Measurements from ENCODE around the gene COL18A1. TPM values are rescaled to one million over a fixed set of nuclear protein-coding genes. Genes with fewer than 3 reads are reported as not detected.

COL18A1 gene
- total RNA-seq, 4 donors from 2014 or later, result 19.3 to 121 (median 23.3) TPM

GRCh38 chr21:45450423-45451090 is 45.6 kb downstream of the COL18A1 start:
- intact Hi-C loops (cut with DNase I; ENCODE audit: low total_unique reads) (no loop called here), in situ Hi-C loops (cut with MboI; ENCODE audit: low pct_ligation_motif_present in 1 of 4, low pct_unique_long_range_greater_than_20kb in 1 of 4, low sequenced_read_pairs in 3 of 4) (loop anchor here in 2 of 4 donors (25.0 kb wide), 2 partner anchors 163 to 288 kb away; partner anchors contain the start of gene POFUT2 (in 1 of the 2))
- Histone ChIP-seq H3K27me3 (no peaks in the 10 kb centered on the region), H3K4me1 (peaks cover 0 to 15% (median 4%) of the 10 kb centered on the region in 4 donors), H3K36me3 (no peaks in the 10 kb centered on the region), H3K27ac (no peak overlapping the region), H3K4me3 (no peak overlapping the region), H3K9me3 (no peaks in the 10 kb centered on the region)
- no peak for TF ChIP-seq EP300 (IDR thresholded peaks at IDR 0.05; ENCODE audit: low read depth)
- no peak for TF ChIP-seq POLR2A (IDR thresholded peaks at IDR 0.05)
- TF ChIP-seq, protein P1, sequence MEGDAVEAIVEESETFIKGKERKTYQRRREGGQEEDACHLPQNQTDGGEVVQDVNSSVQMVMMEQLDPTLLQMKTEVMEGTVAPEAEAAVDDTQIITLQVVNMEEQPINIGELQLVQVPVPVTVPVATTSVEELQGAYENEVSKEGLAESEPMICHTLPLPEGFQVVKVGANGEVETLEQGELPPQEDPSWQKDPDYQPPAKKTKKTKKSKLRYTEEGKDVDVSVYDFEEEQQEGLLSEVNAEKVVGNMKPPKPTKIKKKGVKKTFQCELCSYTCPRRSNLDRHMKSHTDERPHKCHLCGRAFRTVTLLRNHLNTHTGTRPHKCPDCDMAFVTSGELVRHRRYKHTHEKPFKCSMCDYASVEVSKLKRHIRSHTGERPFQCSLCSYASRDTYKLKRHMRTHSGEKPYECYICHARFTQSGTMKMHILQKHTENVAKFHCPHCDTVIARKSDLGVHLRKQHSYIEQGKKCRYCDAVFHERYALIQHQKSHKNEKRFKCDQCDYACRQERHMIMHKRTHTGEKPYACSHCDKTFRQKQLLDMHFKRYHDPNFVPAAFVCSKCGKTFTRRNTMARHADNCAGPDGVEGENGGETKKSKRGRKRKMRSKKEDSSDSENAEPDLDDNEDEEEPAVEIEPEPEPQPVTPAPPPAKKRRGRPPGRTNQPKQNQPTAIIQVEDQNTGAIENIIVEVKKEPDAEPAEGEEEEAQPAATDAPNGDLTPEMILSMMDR (IDR thresholded peaks at IDR 0.05), result no peak
- no peak for TF ChIP-seq POLR2AphosphoS5 (IDR thresholded peaks at IDR 0.05)
- DNase-seq, result no peak
- 79 to 80% methylated on average over 1 to 24 of the region's 24 CpGs for WGBS, 2 donors (ENCODE audit: low coverage in 1 of 2)

DNA sequence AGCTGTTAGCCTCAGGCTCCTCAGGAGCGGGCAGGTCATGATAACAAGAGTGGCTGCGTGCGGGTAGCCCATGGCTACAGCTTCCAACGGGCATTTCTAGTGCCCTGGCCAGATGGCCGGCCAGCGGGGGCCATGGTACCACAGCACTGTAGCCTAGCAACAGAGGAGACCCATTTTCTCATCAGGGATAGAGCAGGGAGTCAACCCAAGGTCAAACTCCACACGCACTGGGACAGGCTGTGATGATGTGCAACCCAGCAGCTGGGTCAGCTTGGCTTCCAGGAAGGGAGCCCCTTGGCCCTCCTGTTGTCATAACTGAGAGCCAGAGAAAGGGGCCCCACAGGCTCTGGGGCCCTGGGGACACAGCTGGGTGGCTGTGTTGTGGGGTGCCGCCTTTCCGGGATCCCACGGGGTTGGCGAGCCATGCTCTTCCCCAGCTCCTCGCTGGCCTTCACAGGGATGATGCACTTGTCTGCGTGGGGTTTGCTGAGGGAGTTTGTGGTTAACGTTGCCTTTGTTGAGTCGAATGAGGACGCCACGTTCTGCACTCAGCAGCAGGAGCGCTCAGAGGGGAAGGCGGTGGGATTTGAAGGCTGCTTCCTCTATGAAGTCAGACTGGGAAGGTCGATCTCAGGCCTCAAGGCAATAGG is 46.3 kb downstream of the COL18A1 start:
- no peak overlapping the region for H3K27ac ChIP-seq
- 78 to 81% methylated on average over 5 to 20 of the region's 20 CpGs for WGBS, 2 donors (ENCODE audit: low coverage in 1 of 2)
- intact Hi-C loops (cut with DNase I; ENCODE audit: low total_unique reads), result no loop called here
- H3K27me3 ChIP-seq, result no peaks in the 10 kb centered on the region
- H3K9me3 ChIP-seq, result no peaks in the 10 kb centered on the region
- in situ Hi-C loops (cut with MboI; ENCODE audit: low pct_ligation_motif_present in 1 of 4, low pct_unique_long_range_greater_than_20kb in 1 of 4, low sequenced_read_pairs in 3 of 4), result loop anchor here in 2 of 4 donors (25.0 kb wide), 2 partner anchors 164 to 289 kb away; partner anchors contain the start of gene POFUT2 (in 1 of the 2)
- no peaks in the 10 kb centered on the region for H3K36me3 ChIP-seq
- no peak for TF ChIP-seq EP300 (IDR thresholded peaks at IDR 0.05; ENCODE audit: low read depth)
- TF ChIP-seq, protein P1 (IDR thresholded peaks at IDR 0.05), result no peak
- TF ChIP-seq POLR2AphosphoS5 (IDR thresholded peaks at IDR 0.05), result no peak
- TF ChIP-seq POLR2A (IDR thresholded peaks at IDR 0.05), result no peak
- peaks cover 0 to 22% (median 5%) of the 10 kb centered on the region in 4 donors for H3K4me1 ChIP-seq
- H3K4me3 ChIP-seq, result no peak overlapping the region
- no peak for DNase-seq

GRCh38 chr21:45451771-45452182 is 46.8 kb downstream of the COL18A1 start:
- Histone ChIP-seq H3K4me1 (peaks cover 0 to 22% (median 5%) of the 10 kb centered on the region in 4 donors), H3K27ac (no peak overlapping the region), H3K4me3 (no peak overlapping the region), H3K9me3 (no peaks in the 10 kb centered on the region), H3K36me3 (no peaks in the 10 kb centered on the region), H3K27me3 (no peaks in the 10 kb centered on the region)
- intact Hi-C loops (cut with DNase I; ENCODE audit: low total_unique reads), result no loop called here
- 85% methylated on average over 12 of the region's 12 CpGs; no CpG with 5 or more reads in 1 of the 2 donors for WGBS, 2 donors (ENCODE audit: low coverage in 1 of 2)
- DNase-seq, result no peak
- in situ Hi-C loops (cut with MboI; ENCODE audit: low pct_ligation_motif_present in 1 of 4, low pct_unique_long_range_greater_than_20kb in 1 of 4, low sequenced_read_pairs in 3 of 4), result loop anchor here in 2 of 4 donors (25.0 kb wide), 2 partner anchors 164 to 289 kb away; partner anchors contain the start of gene POFUT2 (in 1 of the 2)
- TF ChIP-seq EP300 (IDR thresholded peaks at IDR 0.05; ENCODE audit: low read depth) (no peak), POLR2AphosphoS5 (IDR thresholded peaks at IDR 0.05) (no peak), POLR2A (IDR thresholded peaks at IDR 0.05) (no peak)
- TF ChIP-seq, protein P1 (IDR thresholded peaks at IDR 0.05), result no peak

DNA sequence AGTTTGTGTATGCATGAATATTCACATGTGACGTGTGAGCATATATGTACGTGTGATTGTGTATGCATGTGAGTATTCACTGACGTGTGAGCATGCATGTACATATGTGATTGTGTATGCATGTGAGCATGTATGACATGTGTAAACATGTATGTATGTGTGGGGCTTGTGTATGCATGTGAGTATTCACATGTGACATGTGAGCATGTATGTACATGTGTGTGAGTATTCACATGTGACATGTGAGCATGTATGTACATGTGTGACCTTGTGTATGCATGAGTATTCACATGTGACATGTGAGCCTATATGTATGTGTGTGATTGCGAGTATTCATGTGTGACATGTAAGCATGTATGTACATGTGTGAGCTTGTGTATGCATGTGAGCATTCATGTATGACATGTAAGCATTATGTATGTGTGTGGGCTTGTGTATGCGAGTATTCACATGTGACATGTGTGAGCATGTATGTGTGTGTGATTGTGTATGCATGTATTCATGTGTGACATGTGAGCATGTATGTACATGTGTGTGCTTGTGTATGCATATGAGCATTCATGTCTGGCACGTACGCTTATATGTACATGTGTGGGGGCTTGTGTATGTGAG is 47.8 kb downstream of the COL18A1 start:
- H3K36me3 ChIP-seq, result no peaks in the 10 kb centered on the region
- H3K27ac ChIP-seq, result no peak overlapping the region
- H3K27me3 ChIP-seq, result no peaks in the 10 kb centered on the region
- 93 to 100% methylated on average over 1 to 7 of the region's 7 CpGs for WGBS, 2 donors (ENCODE audit: low coverage in 1 of 2)
- no peak for DNase-seq
- TF ChIP-seq EP300 (IDR thresholded peaks at IDR 0.05; ENCODE audit: low read depth) (no peak), POLR2A (IDR thresholded peaks at IDR 0.05) (no peak), POLR2AphosphoS5 (IDR thresholded peaks at IDR 0.05) (no peak)
- TF ChIP-seq, protein P1 (IDR thresholded peaks at IDR 0.05), result no peak
- H3K9me3 ChIP-seq, result no peaks in the 10 kb centered on the region
- H3K4me1 ChIP-seq, result peaks cover 0 to 22% (median 5%) of the 10 kb centered on the region in 4 donors
- H3K4me3 ChIP-seq, result no peak overlapping the region
- in situ Hi-C loops (cut with MboI; ENCODE audit: low pct_ligation_motif_present in 1 of 4, low pct_unique_long_range_greater_than_20kb in 1 of 4, low sequenced_read_pairs in 3 of 4), result loop anchor here in 2 of 4 donors (25.0 kb wide), 2 partner anchors 166 to 291 kb away; partner anchors contain the start of gene POFUT2 (in 1 of the 2)
- intact Hi-C loops (cut with DNase I; ENCODE audit: low total_unique reads), result no loop called here

All from transverse colon (tissue), 4 donors.